ENCODE results near the gene MRPL55. TPM values are rescaled to one million over a fixed set of nuclear protein-coding genes. Genes with fewer than 3 reads are reported as not detected.

The MRPL55 gene
- total and polyA plus RNA-seq, 2 of the 4 experiments (the other 2 are of a cell fraction): 48.9 to 95.4 TPM

DNA sequence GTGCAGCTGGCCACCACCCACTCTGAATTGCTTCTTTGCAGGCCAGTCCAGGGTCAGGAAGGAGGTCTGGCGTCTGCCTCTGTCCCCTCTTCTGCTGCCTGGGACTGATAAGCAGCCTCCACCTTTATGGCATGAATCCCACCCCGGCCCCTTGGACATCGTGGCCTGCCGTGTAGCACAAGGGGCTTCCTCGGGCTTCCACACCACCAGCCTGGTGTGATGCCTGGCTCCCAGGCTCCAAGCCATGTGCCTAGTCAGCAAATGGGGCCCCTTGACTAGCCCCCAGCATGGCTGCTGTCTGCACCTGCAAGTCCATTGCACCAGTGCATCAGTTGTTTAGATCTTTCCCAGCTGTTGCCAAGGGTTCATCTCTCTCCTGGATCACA, 36.4 kb downstream of the MRPL55 start:
- no peak overlapping the region for H3K4me3 ChIP-seq (ENCODE audit: insufficient read depth, low read depth, low read length)
- no peak overlapping the region for H2BK120ac ChIP-seq (ENCODE audit: low read depth, low read length)
- BruUV-seq (replicated peaks): no TSS peak
- H4K5ac ChIP-seq (ENCODE audit: low read depth, low read length): no peak overlapping the region
- ChIA-PET POLR2A (ENCODE audit: unreplicated experiment) (no interaction called here), CTCF (no interaction called here)
- TF ChIP-seq, protein P1, sequence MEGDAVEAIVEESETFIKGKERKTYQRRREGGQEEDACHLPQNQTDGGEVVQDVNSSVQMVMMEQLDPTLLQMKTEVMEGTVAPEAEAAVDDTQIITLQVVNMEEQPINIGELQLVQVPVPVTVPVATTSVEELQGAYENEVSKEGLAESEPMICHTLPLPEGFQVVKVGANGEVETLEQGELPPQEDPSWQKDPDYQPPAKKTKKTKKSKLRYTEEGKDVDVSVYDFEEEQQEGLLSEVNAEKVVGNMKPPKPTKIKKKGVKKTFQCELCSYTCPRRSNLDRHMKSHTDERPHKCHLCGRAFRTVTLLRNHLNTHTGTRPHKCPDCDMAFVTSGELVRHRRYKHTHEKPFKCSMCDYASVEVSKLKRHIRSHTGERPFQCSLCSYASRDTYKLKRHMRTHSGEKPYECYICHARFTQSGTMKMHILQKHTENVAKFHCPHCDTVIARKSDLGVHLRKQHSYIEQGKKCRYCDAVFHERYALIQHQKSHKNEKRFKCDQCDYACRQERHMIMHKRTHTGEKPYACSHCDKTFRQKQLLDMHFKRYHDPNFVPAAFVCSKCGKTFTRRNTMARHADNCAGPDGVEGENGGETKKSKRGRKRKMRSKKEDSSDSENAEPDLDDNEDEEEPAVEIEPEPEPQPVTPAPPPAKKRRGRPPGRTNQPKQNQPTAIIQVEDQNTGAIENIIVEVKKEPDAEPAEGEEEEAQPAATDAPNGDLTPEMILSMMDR (conservative IDR thresholded peaks at IDR 0.05; ENCODE audit: low read depth, low read length): no peak
- TF ChIP-seq RFX5 (IDR thresholded peaks at IDR 0.05; ENCODE audit: low read depth, low read length) (no peak), CEBPB (IDR thresholded peaks at IDR 0.05; ENCODE audit: low read depth, low read length) (no peak), POLR2A (IDR thresholded peaks at IDR 0.05; ENCODE audit: low read depth, low read length) (no peak), RAD21 (IDR thresholded peaks at IDR 0.05; ENCODE audit: low read length) (no peak), MAFK (IDR thresholded peaks at IDR 0.05; ENCODE audit: low read depth, low read length) (no peak), RCOR1 (IDR thresholded peaks at IDR 0.05; ENCODE audit: insufficient replicate concordance, low read length) (no peak), SMC3 (IDR thresholded peaks at IDR 0.05; ENCODE audit: low read depth, low read length) (no peak), CHD1 (IDR thresholded peaks at IDR 0.05; ENCODE audit: low read depth, low read length) (no peak), BHLHE40 (IDR thresholded peaks at IDR 0.05; ENCODE audit: low read depth, low read length) (no peak), MAZ (IDR thresholded peaks at IDR 0.05; ENCODE audit: borderline replicate concordance, low read depth, low read length) (no peak), FOS (IDR thresholded peaks at IDR 0.05; ENCODE audit: low read depth, low read length) (no peak), MXI1 (IDR thresholded peaks at IDR 0.05; ENCODE audit: borderline replicate concordance, low read depth, low read length) (no peak), NFE2L2 (IDR thresholded peaks at IDR 0.05; ENCODE audit: low read depth, low read length) (no peak)
- TF ChIP-seq, protein P2, sequence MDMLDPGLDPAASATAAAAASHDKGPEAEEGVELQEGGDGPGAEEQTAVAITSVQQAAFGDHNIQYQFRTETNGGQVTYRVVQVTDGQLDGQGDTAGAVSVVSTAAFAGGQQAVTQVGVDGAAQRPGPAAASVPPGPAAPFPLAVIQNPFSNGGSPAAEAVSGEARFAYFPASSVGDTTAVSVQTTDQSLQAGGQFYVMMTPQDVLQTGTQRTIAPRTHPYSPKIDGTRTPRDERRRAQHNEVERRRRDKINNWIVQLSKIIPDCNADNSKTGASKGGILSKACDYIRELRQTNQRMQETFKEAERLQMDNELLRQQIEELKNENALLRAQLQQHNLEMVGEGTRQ (IDR thresholded peaks at IDR 0.05; ENCODE audit: low read depth, low read length): no peak
- TF ChIP-seq, protein P3, sequence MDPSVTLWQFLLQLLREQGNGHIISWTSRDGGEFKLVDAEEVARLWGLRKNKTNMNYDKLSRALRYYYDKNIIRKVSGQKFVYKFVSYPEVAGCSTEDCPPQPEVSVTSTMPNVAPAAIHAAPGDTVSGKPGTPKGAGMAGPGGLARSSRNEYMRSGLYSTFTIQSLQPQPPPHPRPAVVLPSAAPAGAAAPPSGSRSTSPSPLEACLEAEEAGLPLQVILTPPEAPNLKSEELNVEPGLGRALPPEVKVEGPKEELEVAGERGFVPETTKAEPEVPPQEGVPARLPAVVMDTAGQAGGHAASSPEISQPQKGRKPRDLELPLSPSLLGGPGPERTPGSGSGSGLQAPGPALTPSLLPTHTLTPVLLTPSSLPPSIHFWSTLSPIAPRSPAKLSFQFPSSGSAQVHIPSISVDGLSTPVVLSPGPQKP (IDR thresholded peaks at IDR 0.05; ENCODE audit: borderline replicate concordance, low read depth, low read length): no peak
- DNase-seq: no peak
- WGBS, 2 experiments (ENCODE audit: extremely low coverage in 2 of 2, insufficient read length in 1 of 2): 62% methylated on average over 4 of the region's 5 CpGs; no CpG with 5 or more reads in 1 of the 2 experiments
- H2AK5ac ChIP-seq (ENCODE audit: low read depth, low read length): no peak overlapping the region
- dilution Hi-C loops (cut with HindIII; ENCODE audit: low sequenced_read_pairs, unreplicated experiment) (no loop called here), in situ Hi-C loops (cut with MboI; ENCODE audit: low sequenced_read_pairs) (no loop called here), intact Hi-C loops (cut with micrococcal nuclease) (no loop called here)
- no peaks in the 10 kb centered on the region for H3K36me3 ChIP-seq (ENCODE audit: control insufficient read depth, insufficient read depth, low read length)
- H3K9me1 ChIP-seq (ENCODE audit: insufficient read depth, low read length): no peaks in the 10 kb centered on the region
- no peak for ATAC-seq (ENCODE audit: low read depth)
- no peak overlapping the region for H3K56ac ChIP-seq (ENCODE audit: extremely low read depth, insufficient read depth, low read length)
- H4K91ac ChIP-seq (ENCODE audit: insufficient read depth, low read depth, low read length): no peak overlapping the region
- no peak overlapping the region for H3K23ac ChIP-seq (ENCODE audit: low read depth, low read length)
- no peak overlapping the region for H4K8ac ChIP-seq (ENCODE audit: low read depth in 2 of 2, low read length in 2 of 2)
- no peak overlapping the region for H3K4ac ChIP-seq (ENCODE audit: low read depth, low read length)
- no peak overlapping the region for H2BK15ac ChIP-seq (ENCODE audit: low read depth, low read length)
- no peak overlapping the region for H2BK20ac ChIP-seq (ENCODE audit: low read depth, low read length)
- H3K27ac ChIP-seq (ENCODE audit: insufficient read depth, low read length): no peak overlapping the region
- no peak overlapping the region for H3K9ac ChIP-seq (ENCODE audit: low read depth, low read length)
- no peaks in the 10 kb centered on the region for H3K4me1 ChIP-seq (ENCODE audit: control insufficient read depth, insufficient read depth, low read length)
- peaks cover 17% of the 10 kb centered on the region for H3K27me3 ChIP-seq (ENCODE audit: control insufficient read depth, insufficient read depth, low read length)
- no peaks in the 10 kb centered on the region for H3K9me3 ChIP-seq (ENCODE audit: control insufficient read depth, insufficient read depth, low read length)
- no peak overlapping the region for H3K18ac ChIP-seq (ENCODE audit: low read depth, low read length)
- H3K14ac ChIP-seq (replicated peaks; ENCODE audit: low read depth, low read length): no peak overlapping the region
- H2AK9ac ChIP-seq (replicated peaks; ENCODE audit: low read depth, low read length, poor library complexity): no peak overlapping the region
- peaks cover 12% of the 10 kb centered on the region for H4K20me1 ChIP-seq (ENCODE audit: insufficient read depth, low read length)
- no peak overlapping the region for H3K4me2 ChIP-seq (ENCODE audit: low read depth, low read length)
- H3K79me1 ChIP-seq (ENCODE audit: low read depth in 1 of 2, low read length in 2 of 2): no peaks in the 10 kb centered on the region
- H2BK5ac ChIP-seq (ENCODE audit: low read depth, low read length, poor library complexity, severe bottlenecking): no peak overlapping the region
- H2AFZ ChIP-seq (replicated peaks; ENCODE audit: low read length, poor library complexity): peak overlapping the region; percentile 33
